Naive thymus-derived CD4-positive, alpha-beta T cell (primary cell): ENCODE results near the gene ZNF385D. TPM values are rescaled to one million over a fixed set of nuclear protein-coding genes. Genes with fewer than 3 reads are reported as not detected.

Experiments
- ATAC-seq: fragments of 150-1000 bp; cut with Tn5 transposase; 2 replicates; pipeline ENCODE4 v1.10.0; 2021; ENCODE audit warnings: mild to moderate bottlenecking, moderate library complexity
- CTCF ChIA-PET: fragments of 350-600 bp; sonication (Branson Sonifier 250); formaldehyde crosslinking; loops from one replicate; lab custom pipeline; 2021; ENCODE audit warnings: antibody characterized with exemption; lab: Charles Lee
- POLR2A ChIA-PET: fragments of 350-600 bp; sonication (Branson Sonifier 250); formaldehyde crosslinking; loops from one replicate; lab custom pipeline; 2021; ENCODE audit warnings: antibody characterized with exemption, inconsistent platforms; lab: Charles Lee
- DNase-seq, 9 donors: peaks; one replicate each; pipeline versions ENCODE4 v3.0.0 to v3.0.0-alpha.2; 2020 to 2022; ENCODE audit warnings: mixed read lengths in 1 of 9
- H3K27ac ChIP-seq: one replicate; pipeline ENCODE4 v1.7.0; 2013; ENCODE audit warnings: mild to moderate bottlenecking, low read depth, low read length, moderate library complexity
- H3K27me3 ChIP-seq, 2 donors: one replicate each; pipeline ENCODE4 v1.7.0; 2013; ENCODE audit warnings: low read length in 2 of 2, mild to moderate bottlenecking in 2 of 2, moderate library complexity in 2 of 2; ENCODE audit not compliant: control insufficient read depth in 2 of 2, insufficient read depth in 2 of 2
- H3K36me3 ChIP-seq, 3 experiments: 1 replicate in 2 of 3; 2 replicates in 1 of 3; pipeline ENCODE4 v1.7.0; 2013; ENCODE audit warnings: low read length in 3 of 3, mild to moderate bottlenecking in 3 of 3, moderate library complexity in 1 of 3; ENCODE audit not compliant: insufficient read depth in 3 of 3, control insufficient read depth in 2 of 3
- H3K4me1 ChIP-seq, 2 donors: one replicate each; pipeline ENCODE4 v1.7.0; 2013; ENCODE audit warnings: low read length in 2 of 2, mild to moderate bottlenecking in 2 of 2, moderate library complexity in 1 of 2; ENCODE audit not compliant: control insufficient read depth in 2 of 2, insufficient read depth in 2 of 2
- H3K4me3 ChIP-seq: 2 replicates; pipeline ENCODE4 v1.7.0; 2013; ENCODE audit warnings: mild to moderate bottlenecking, low read length
- H3K9me3 ChIP-seq, 3 experiments: 1 replicate in 2 of 3; 2 replicates in 1 of 3; pipeline ENCODE4 v1.7.0; 2013; ENCODE audit warnings: low read length in 3 of 3; ENCODE audit not compliant: control insufficient read depth in 2 of 3
- H3K27ac Mint-ChIP-seq, 9 donors: one replicate each; pipeline ENCODE4 v1.8.0; 2020 to 2022; ENCODE audit warnings: mixed read lengths in 9 of 9, mild to moderate bottlenecking in 8 of 9, moderate library complexity in 5 of 9, inconsistent platforms in 2 of 9
- H3K27me3 Mint-ChIP-seq, 5 donors: one replicate each; pipeline ENCODE4 v1.8.0; 2021 to 2022; ENCODE audit warnings: mixed read lengths in 5 of 5, mild to moderate bottlenecking in 1 of 5
- H3K36me3 Mint-ChIP-seq, 5 donors: one replicate each; pipeline ENCODE4 v1.8.0; 2020 to 2022; ENCODE audit warnings: mixed read lengths in 5 of 5, mild to moderate bottlenecking in 3 of 5, inconsistent platforms in 1 of 5
- H3K4me1 Mint-ChIP-seq, 7 donors: one replicate each; pipeline ENCODE4 v1.8.0; 2020 to 2022; ENCODE audit warnings: mixed read lengths in 7 of 7, mild to moderate bottlenecking in 3 of 7, inconsistent platforms in 1 of 7
- H3K4me3 Mint-ChIP-seq, 10 donors: one replicate each; pipeline ENCODE4 v1.8.0; 2020 to 2022; ENCODE audit warnings: mild to moderate bottlenecking in 10 of 10, mixed read lengths in 10 of 10, moderate library complexity in 6 of 10, inconsistent platforms in 2 of 10
- H3K9me3 Mint-ChIP-seq, 11 donors: one replicate each; pipeline ENCODE4 v1.8.0; 2020 to 2022; ENCODE audit warnings: mixed read lengths in 11 of 11, mild to moderate bottlenecking in 4 of 11, inconsistent platforms in 1 of 11, moderate library complexity in 1 of 11
- intact Hi-C, 2 donors: fragments of 100-400 bp; cut with micrococcal nuclease; formaldehyde crosslinking; loops; one replicate each; pipeline ENCODE4 v1.15.1; 2023
- polyA plus RNA-seq, 2 donors: library from polyadenylated mRNA; unstranded; fragments of 300-500 nt; fragmentation: Illumina TruSeq; gene quantifications; one replicate each; pipeline ENCODE4 v1.2.3, GENCODE V29; 2021
- total RNA-seq, 6 experiments: library from RNA in 5 of 6; stranded (reverse) in 5 of 6; gene quantifications; 1 replicate in 5 of 6; 2 replicates in 1 of 6; pipeline ENCODE4 v1.2.3 and lab custom pipeline; 2021 to 2026

Gene ZNF385D
- total and polyA plus RNA-seq, 7 experiments from 2014 or later = 0.03 to 1.1 TPM; not detected in 5

- H3K27ac Mint-ChIP-seq = no peak overlapping the region
- ATAC-seq (no peak), DNase-seq (no peak)
- H3K9me3 ChIP-seq = peaks cover 0 to 4% (median 0%) of the 10 kb centered on the region in 3 experiments
- H3K27me3 Mint-ChIP-seq = no peaks in the 10 kb centered on the region
- CTCF ChIA-PET = no interaction called here
- H3K9me3 Mint-ChIP-seq = peaks cover 0 to 8% (median 0%) of the 10 kb centered on the region in 11 donors
- H3K4me3 Mint-ChIP-seq = no peak overlapping the region
- POLR2A ChIA-PET = no interaction called here
- H3K27me3 ChIP-seq = no peaks in the 10 kb centered on the region
- H3K4me1 ChIP-seq = no peaks in the 10 kb centered on the region
- intact Hi-C loops = no loop called here
- no peaks in the 10 kb centered on the region for H3K36me3 Mint-ChIP-seq
- H3K27ac ChIP-seq = no peak overlapping the region
- no peaks in the 10 kb centered on the region for H3K4me1 Mint-ChIP-seq
- no peak overlapping the region for H3K4me3 ChIP-seq
- H3K36me3 ChIP-seq = no peaks in the 10 kb centered on the region
Observed at GRCh38 chr3:21624524-21624923, 126.5 kb downstream of the ZNF385D start.

DNA sequence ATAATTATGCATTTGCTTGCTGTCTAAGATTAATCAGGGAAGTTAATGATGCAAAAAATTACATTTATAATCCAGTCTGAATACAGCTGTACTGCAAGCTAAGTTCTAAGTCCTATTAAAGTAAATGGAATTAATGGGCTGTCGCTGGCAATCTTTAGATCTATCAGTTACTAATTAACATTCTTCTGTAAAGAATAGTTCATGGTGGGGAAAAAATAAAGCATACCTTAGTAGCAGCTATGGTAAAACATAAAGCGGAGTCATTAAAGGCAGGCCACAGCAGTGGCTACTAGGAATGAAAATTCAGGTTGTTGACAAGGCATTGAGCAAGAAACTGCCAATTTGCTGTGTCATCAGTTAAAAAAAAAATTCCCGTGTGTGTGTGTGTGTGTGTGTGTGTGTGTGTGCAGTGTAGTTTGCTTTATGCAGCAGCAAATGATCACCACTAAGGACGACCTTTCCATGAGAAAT, 129.8 kb downstream of the ZNF385D start:
- H3K27ac Mint-ChIP-seq = no peak overlapping the region
- DNase-seq (no peak), ATAC-seq (no peak)
- H3K36me3 Mint-ChIP-seq = no peaks in the 10 kb centered on the region
- H3K36me3 ChIP-seq = no peaks in the 10 kb centered on the region
- no peaks in the 10 kb centered on the region for H3K4me1 ChIP-seq
- intact Hi-C loops = no loop called here
- no peak overlapping the region for H3K27ac ChIP-seq
- H3K4me3 ChIP-seq = no peak overlapping the region
- no peaks in the 10 kb centered on the region for H3K27me3 Mint-ChIP-seq
- peaks cover 0 to 6% (median 0%) of the 10 kb centered on the region in 11 donors for H3K9me3 Mint-ChIP-seq
- no peak overlapping the region for H3K4me3 Mint-ChIP-seq
- H3K4me1 Mint-ChIP-seq = no peaks in the 10 kb centered on the region
- POLR2A ChIA-PET = no interaction called here
- CTCF ChIA-PET = interaction anchor here (0.7 kb wide), 1 partner anchor 111 kb away, joined by 3 read pairs; no protein-coding TSS in a partner anchor
- peaks cover 0 to 4% (median 0%) of the 10 kb centered on the region in 3 experiments for H3K9me3 ChIP-seq
- H3K27me3 ChIP-seq = no peaks in the 10 kb centered on the region

- CTCF ChIA-PET = no interaction called here
- H3K4me1 Mint-ChIP-seq = no peaks in the 10 kb centered on the region
- intact Hi-C loops = no loop called here
- POLR2A ChIA-PET = no interaction called here
- no peak for DNase-seq
- Histone ChIP-seq H3K4me1 (no peaks in the 10 kb centered on the region), H3K27ac (no peak overlapping the region), H3K27me3 (no peaks in the 10 kb centered on the region), H3K4me3 (no peak overlapping the region), H3K9me3 (peaks cover 0 to 4% (median 0%) of the 10 kb centered on the region in 3 experiments), H3K36me3 (no peaks in the 10 kb centered on the region)
- no peak overlapping the region for H3K4me3 Mint-ChIP-seq
- H3K9me3 Mint-ChIP-seq = peaks cover 0 to 6% (median 0%) of the 10 kb centered on the region in 11 donors
- no peaks in the 10 kb centered on the region for H3K36me3 Mint-ChIP-seq
- H3K27ac Mint-ChIP-seq = no peak overlapping the region
- H3K27me3 Mint-ChIP-seq = no peaks in the 10 kb centered on the region
- ATAC-seq = no peak
Observed at GRCh38 chr3:21620511-21621155, 130.4 kb downstream of the ZNF385D start.

DNA sequence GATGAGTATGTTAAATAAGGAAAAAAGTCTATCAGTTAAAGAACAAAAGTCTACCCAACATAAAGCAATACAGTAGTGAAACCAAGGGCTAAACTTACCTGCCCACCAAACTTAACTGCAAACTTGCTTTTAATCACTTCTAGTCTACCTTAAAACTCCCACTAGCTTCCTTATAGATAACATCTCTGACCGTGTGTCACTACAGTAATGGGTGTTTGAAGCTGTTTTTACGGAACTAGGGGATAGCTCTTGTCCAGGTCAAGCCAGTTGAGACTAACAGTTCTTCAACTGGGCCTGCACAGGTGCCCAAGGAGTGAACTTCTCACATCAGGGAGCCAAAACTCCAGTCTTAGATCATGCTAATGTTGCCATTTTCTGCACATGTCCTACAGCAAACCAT, 132.3 kb downstream of the ZNF385D start:
- H3K27me3 ChIP-seq = no peaks in the 10 kb centered on the region
- no peak overlapping the region for H3K4me3 ChIP-seq
- H3K4me1 Mint-ChIP-seq = no peaks in the 10 kb centered on the region
- H3K4me3 Mint-ChIP-seq = no peak overlapping the region
- no peaks in the 10 kb centered on the region for H3K4me1 ChIP-seq
- intact Hi-C loops = no loop called here
- no peaks in the 10 kb centered on the region for H3K9me3 ChIP-seq
- no peaks in the 10 kb centered on the region for H3K36me3 Mint-ChIP-seq
- no peak overlapping the region for H3K27ac ChIP-seq
- H3K27me3 Mint-ChIP-seq = no peaks in the 10 kb centered on the region
- ChIA-PET CTCF (no interaction called here), POLR2A (no interaction called here)
- peaks cover 0 to 5% (median 0%) of the 10 kb centered on the region in 11 donors for H3K9me3 Mint-ChIP-seq
- no peak overlapping the region for H3K27ac Mint-ChIP-seq
- ATAC-seq (no peak), DNase-seq (no peak)
- H3K36me3 ChIP-seq = no peaks in the 10 kb centered on the region

- no peak for ATAC-seq
- H3K9me3 ChIP-seq = no peaks in the 10 kb centered on the region
Observed at GRCh38 chr3:21613372-21614070, 137.5 kb downstream of the ZNF385D start.

GRCh38 chr3:21601178-21601577, 149.8 kb downstream of the ZNF385D start:
- no peak overlapping the region for H3K27ac ChIP-seq
- Mint-ChIP-seq H3K36me3 (no peaks in the 10 kb centered on the region), H3K9me3 (peaks cover 0 to 19% (median 4%) of the 10 kb centered on the region in 11 donors), H3K4me3 (no peak overlapping the region), H3K27ac (no peak overlapping the region), H3K27me3 (no peaks in the 10 kb centered on the region), H3K4me1 (no peaks in the 10 kb centered on the region)
- POLR2A ChIA-PET = no interaction called here
- no peaks in the 10 kb centered on the region for H3K36me3 ChIP-seq
- H3K27me3 ChIP-seq = no peaks in the 10 kb centered on the region
- intact Hi-C loops = no loop called here
- H3K4me1 ChIP-seq = no peaks in the 10 kb centered on the region
- CTCF ChIA-PET = no interaction called here
- H3K9me3 ChIP-seq = no peaks in the 10 kb centered on the region
- no peak overlapping the region for H3K4me3 ChIP-seq
- DNase-seq (no peak), ATAC-seq (no peak)

More at GRCh38 chr3:21613372-21614070, 137.5 kb downstream of the ZNF385D start:
- Mint-ChIP-seq H3K4me3 (no peak overlapping the region), H3K27ac (no peak overlapping the region), H3K4me1 (no peaks in the 10 kb centered on the region), H3K9me3 (peaks cover 0 to 3% (median 0%) of the 10 kb centered on the region in 11 donors), H3K27me3 (no peaks in the 10 kb centered on the region), H3K36me3 (no peaks in the 10 kb centered on the region)
- Histone ChIP-seq H3K4me1 (no peaks in the 10 kb centered on the region), H3K27ac (no peak overlapping the region), H3K36me3 (no peaks in the 10 kb centered on the region), H3K4me3 (no peak overlapping the region), H3K27me3 (no peaks in the 10 kb centered on the region)
- ChIA-PET CTCF (no interaction called here), POLR2A (no interaction called here)
- no peak for DNase-seq
- intact Hi-C loops = no loop called here
